Measurements from ENCODE around the gene SNX32. TPM values are rescaled to one million over a fixed set of nuclear protein-coding genes. Genes with fewer than 3 reads are reported as not detected.

The SNX32 gene
- total and polyA plus RNA-seq, 9 of the 15 experiments (the other 6 are each of a cell fraction or from before 2014, with no cell fraction given), result 0.03 TPM; not detected in 7

DNA sequence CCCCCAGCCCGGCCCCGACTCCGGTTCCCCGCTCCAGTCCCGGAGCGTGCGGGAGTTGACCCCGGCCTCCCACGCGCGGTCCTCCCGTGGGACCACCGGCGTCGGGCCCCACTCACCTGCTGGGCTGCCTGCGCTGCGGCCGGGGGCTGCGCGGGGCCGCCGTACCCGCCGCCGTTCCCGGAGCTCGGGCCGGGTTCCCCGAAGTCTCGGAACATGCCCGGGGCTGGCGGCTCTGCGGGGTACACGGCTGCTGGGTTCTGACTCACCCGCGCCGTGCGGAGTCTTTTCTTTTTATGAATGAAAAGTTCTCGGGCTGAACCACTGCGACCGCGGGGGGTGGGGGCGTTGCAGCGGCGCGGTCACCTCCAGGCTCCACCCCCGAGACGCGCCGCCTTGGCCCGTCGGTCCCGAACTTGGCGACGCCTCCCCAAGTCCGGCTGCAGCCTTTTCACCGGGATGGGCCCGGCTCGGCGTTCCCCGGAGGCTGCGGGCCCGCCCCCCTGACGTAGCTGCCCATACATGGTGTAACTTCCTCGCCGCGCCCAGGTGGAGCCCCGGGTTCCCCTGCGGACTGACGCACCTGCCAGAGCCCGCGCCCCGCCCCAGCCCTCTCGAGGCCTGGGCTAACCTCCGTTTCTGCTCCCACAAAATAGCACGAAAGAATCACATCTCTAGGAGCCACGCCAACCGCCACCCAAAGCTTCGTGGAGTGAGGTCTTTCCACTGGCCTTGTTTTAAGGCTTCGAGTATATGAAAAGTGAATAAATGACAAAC, 66.5 kb downstream of the SNX32 start, which contains the start of gene FOSL1 (continued):
- TF ChIP-seq ZNF76 (CRISPR knock-in tag; IDR thresholded peaks at IDR 0.05; ENCODE audit: borderline replicate concordance), result no peak
- TF ChIP-seq, protein P1, sequence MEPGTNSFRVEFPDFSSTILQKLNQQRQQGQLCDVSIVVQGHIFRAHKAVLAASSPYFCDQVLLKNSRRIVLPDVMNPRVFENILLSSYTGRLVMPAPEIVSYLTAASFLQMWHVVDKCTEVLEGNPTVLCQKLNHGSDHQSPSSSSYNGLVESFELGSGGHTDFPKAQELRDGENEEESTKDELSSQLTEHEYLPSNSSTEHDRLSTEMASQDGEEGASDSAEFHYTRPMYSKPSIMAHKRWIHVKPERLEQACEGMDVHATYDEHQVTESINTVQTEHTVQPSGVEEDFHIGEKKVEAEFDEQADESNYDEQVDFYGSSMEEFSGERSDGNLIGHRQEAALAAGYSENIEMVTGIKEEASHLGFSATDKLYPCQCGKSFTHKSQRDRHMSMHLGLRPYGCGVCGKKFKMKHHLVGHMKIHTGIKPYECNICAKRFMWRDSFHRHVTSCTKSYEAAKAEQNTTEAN (CRISPR knock-in tag; IDR thresholded peaks at IDR 0.05), result no peak
- no peak for TF ChIP-seq ELF4 (CRISPR knock-in tag; IDR thresholded peaks at IDR 0.05)
- TF ChIP-seq ZNF696 (CRISPR knock-in tag; conservative IDR thresholded peaks at IDR 0.05), result no peak
- no peak for TF ChIP-seq SREBF2 (CRISPR knock-in tag; IDR thresholded peaks at IDR 0.05)
- peak; percentile 94 for TF ChIP-seq POLR2H (tag; IDR thresholded peaks at IDR 0.05; ENCODE audit: low read depth)
- TF ChIP-seq JUNB (CRISPR knock-in tag; conservative IDR thresholded peaks at IDR 0.05), result peak; percentile 65
- TF ChIP-seq SMARCB1 (IDR thresholded peaks at IDR 0.05; ENCODE audit: insufficient read length, low read depth), result no peak
- TF ChIP-seq PCBP1 (IDR thresholded peaks at IDR 0.05; ENCODE audit: low read depth, low read length, poor library complexity, severe bottlenecking), result peak; percentile 74
- TF ChIP-seq, protein P2, sequence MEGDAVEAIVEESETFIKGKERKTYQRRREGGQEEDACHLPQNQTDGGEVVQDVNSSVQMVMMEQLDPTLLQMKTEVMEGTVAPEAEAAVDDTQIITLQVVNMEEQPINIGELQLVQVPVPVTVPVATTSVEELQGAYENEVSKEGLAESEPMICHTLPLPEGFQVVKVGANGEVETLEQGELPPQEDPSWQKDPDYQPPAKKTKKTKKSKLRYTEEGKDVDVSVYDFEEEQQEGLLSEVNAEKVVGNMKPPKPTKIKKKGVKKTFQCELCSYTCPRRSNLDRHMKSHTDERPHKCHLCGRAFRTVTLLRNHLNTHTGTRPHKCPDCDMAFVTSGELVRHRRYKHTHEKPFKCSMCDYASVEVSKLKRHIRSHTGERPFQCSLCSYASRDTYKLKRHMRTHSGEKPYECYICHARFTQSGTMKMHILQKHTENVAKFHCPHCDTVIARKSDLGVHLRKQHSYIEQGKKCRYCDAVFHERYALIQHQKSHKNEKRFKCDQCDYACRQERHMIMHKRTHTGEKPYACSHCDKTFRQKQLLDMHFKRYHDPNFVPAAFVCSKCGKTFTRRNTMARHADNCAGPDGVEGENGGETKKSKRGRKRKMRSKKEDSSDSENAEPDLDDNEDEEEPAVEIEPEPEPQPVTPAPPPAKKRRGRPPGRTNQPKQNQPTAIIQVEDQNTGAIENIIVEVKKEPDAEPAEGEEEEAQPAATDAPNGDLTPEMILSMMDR (IDR thresholded peaks at IDR 0.05 in 2 of 3, conservative IDR thresholded peaks at IDR 0.05 in 1 of 3; ENCODE audit: insufficient read depth in 2 of 3, low read depth in 1 of 3, low read length in 3 of 3), result no peak
- no peak for TF ChIP-seq OTX1 (CRISPR knock-in tag; IDR thresholded peaks at IDR 0.05)
- TF ChIP-seq, protein P3, sequence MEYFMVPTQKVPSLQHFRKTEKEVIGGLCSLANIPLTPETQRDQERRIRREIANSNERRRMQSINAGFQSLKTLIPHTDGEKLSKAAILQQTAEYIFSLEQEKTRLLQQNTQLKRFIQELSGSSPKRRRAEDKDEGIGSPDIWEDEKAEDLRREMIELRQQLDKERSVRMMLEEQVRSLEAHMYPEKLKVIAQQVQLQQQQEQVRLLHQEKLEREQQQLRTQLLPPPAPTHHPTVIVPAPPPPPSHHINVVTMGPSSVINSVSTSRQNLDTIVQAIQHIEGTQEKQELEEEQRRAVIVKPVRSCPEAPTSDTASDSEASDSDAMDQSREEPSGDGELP (CRISPR knock-in tag; IDR thresholded peaks at IDR 0.05; ENCODE audit: borderline replicate concordance), result peak; percentile 84
- TF ChIP-seq ZNF592 (IDR thresholded peaks at IDR 0.05), result no peak
- TF ChIP-seq IRF2 (CRISPR knock-in tag; IDR thresholded peaks at IDR 0.05), result no peak; the same call in 1 of the 2 replicates
- no peak for TF ChIP-seq SETDB1 (IDR thresholded peaks at IDR 0.05; ENCODE audit: low read length)
- no peak for TF ChIP-seq PTBP1 (IDR thresholded peaks at IDR 0.05; ENCODE audit: low read depth, low read length)
- TF ChIP-seq BACH1 (tag; IDR thresholded peaks at IDR 0.05), result no peak
